Retinal pigment epithelial cell (primary cell): ENCODE measurements around the gene ERO1A.
A peak's percentile ranks its signal among the peaks of the same experiment; 100 is the strongest.

Source experiments
- DNase-seq: peaks from one replicate; pipeline ENCODE4 v3.0.0-alpha.2; 2010; ENCODE audit warnings: low read depth
- H3K4me3 ChIP-seq: 2 replicates; pipeline ENCODE4 v1.5.1; 2011; ENCODE audit warnings: mild to moderate bottlenecking, low read length, control low read depth, moderate library complexity
- TF ChIP-seq, protein P1 (sequence below): conservative IDR thresholded peaks from 2 replicates; pipeline ENCODE4 v1.5.1; 2011; ENCODE audit warnings: low read depth, low read length, control low read depth, inconsistent platforms

ERO1A gene

DNA sequence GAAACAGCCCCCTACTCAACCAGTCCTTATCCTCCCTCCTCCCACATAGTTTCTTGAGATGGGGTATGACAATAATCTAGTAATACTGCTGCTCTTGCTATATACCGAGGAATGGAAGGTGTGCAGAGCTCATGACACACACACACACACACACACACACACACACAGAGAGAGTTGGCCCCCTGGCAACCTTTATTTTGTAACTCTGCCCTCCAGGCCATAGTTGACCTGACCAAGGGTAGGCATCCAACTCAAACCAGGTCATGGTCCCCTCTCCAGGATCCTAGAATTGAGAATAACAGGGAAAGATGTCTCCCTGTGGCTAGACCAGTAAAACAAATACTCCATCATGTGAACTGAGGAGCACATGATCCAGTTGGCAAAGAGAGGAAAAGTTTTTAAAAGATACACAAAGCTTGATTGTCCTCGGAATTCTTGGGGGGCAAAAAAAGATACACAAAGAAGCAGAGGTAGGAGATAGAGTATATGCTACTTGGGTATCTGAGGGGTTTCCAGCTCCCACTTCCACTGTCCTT lies 11.3 kb downstream of the ERO1A start:
- DNase-seq, result no peak

DNA sequence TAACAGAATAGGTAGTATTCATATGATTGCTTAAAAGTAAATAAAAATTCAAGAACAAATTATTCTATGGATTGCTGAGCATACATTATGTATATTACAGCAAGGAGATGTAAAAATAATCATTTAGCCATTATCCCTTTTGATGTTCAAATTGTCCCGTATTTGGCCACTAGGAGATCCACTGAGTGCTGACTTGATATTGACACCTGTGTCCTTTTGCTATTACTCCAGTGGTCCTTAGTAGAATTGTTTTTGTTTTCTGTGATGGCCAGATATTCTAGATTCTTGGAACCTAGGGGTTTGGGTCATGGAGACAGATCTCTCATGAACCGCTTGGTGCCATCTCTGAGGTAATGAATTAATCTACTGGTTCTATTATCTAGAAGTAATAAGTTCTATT lies 16.8 kb downstream of the ERO1A start:
- no peak overlapping the region for H3K4me3 ChIP-seq
- no peak for DNase-seq
- TF ChIP-seq, protein P1, sequence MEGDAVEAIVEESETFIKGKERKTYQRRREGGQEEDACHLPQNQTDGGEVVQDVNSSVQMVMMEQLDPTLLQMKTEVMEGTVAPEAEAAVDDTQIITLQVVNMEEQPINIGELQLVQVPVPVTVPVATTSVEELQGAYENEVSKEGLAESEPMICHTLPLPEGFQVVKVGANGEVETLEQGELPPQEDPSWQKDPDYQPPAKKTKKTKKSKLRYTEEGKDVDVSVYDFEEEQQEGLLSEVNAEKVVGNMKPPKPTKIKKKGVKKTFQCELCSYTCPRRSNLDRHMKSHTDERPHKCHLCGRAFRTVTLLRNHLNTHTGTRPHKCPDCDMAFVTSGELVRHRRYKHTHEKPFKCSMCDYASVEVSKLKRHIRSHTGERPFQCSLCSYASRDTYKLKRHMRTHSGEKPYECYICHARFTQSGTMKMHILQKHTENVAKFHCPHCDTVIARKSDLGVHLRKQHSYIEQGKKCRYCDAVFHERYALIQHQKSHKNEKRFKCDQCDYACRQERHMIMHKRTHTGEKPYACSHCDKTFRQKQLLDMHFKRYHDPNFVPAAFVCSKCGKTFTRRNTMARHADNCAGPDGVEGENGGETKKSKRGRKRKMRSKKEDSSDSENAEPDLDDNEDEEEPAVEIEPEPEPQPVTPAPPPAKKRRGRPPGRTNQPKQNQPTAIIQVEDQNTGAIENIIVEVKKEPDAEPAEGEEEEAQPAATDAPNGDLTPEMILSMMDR, result peak; percentile 41

More for the DNA sequence above, 11.3 kb downstream of the ERO1A start:
- TF ChIP-seq, protein P1, result no peak
- H3K4me3 ChIP-seq, result no peak overlapping the region

DNA sequence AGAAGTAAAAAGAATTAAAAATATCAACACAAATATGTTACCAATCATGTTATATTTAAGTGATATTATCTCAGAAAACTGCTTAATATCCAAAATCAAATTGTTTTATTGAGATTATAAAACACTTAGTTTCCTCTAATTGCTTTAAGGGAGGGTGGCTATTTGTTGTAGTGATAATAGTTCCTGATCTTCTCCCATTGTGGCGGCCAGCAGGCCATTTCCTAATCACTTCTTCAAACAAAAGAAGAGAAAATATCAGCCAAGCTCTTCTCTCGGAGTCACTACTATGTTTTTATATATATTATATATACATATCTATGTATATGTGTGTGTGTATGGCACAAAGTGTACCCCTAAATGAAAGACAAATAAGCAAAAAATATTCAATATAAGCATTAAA lies 31.5 kb downstream of the ERO1A start:
- H3K4me3 ChIP-seq, result no peak overlapping the region
- DNase-seq, result no peak
- TF ChIP-seq, protein P1, result no peak

DNA sequence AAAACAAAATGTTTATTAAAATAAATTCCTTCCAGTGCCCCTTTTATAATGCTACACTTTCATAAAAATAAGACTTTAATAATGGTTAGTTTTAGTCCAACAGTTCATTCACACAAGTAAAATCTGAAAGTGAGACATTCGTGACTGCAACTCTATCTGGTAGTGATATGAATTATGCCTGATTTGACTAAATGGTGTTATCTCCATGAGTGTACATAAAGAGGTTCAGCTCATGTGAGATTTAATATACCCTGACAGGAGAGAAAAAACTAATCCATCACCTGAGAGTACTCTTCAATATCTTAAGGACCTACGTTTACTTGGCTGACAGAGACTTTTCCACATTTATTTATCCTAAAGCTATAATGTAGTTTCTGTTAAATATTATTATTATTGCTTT lies 34.0 kb downstream of the ERO1A start:
- no peak for DNase-seq
- H3K4me3 ChIP-seq, result no peak overlapping the region
- TF ChIP-seq, protein P1, result no peak

DNA sequence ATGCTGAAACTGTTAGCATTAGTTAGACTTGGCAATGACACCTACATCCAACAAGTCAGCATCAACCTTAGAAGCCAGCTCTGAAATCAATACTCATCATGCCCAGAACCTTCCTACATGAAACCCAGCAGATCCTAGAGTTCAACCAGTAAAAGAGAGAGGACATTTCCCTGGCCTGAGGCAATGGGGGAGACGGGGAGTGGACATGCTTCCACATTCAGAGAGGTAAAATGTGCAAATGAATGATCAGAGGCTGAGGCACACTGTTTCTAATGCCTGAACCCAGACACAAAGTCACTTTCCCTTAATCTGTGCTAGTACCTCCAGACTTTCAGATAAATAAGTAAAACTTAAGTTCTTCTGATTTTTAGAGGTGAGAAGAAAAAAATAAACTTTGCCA lies 34.5 kb downstream of the ERO1A start:
- TF ChIP-seq, protein P1, result no peak
- H3K4me3 ChIP-seq, result no peak overlapping the region
- DNase-seq, result no peak

DNA sequence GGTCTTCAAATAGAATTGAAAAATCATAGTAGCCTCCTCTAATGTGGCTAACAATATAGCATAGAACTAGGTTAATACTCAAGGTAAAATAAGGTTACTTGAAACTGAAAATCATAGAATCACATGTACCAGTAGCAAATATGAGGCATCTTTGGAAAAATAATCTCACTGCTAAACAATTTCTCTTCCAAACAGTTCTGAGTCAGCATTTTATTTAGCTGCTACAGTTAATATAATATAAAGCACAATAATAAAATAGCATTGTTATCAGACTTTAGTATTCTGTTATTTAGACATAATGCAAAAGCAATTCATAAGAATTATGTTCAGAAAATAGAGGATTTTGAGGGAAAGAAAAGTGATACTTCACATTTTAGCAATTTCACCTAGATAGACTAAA lies 35.0 kb downstream of the ERO1A start:
- no peak overlapping the region for H3K4me3 ChIP-seq
- no peak for DNase-seq
- TF ChIP-seq, protein P1, result no peak

DNA sequence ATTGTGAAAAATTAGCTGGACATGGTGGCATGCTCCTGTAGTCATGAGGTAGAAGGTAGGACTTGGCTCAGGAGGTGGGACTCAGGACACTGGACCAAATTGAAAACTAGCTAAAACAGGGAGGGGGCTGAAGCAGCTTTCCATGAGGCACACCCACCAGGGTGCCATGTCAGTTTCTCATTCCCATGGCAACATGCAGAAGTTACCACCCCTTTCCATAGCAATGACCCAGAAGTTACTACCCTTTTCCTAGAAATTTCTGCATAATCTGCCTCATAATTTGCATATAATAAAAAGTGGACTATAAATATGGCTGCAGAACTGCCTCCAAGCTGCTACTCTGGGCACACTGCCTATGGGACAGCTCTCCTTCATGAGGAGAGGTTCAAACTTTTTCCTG lies 38.5 kb downstream of the ERO1A start:
- TF ChIP-seq, protein P1, result no peak
- no peak overlapping the region for H3K4me3 ChIP-seq
- DNase-seq, result no peak
